SHP77 (cell line): Measurements from ENCODE around the gene SLC17A3.
A peak's percentile ranks its signal among the peaks of the same experiment; 100 is the strongest.

Experiments
- DNase-seq, 2 experiments: peaks; one replicate each; lab custom pipeline; 2025; lab: John Stamatoyannopoulos, UW

Gene SLC17A3

GRCh38 chr6:25889877-25890853, 16.1 kb upstream of the SLC17A3 start:
- peak; percentile 22 to 51 for DNase-seq

- no peak for DNase-seq
Measured at GRCh38 chr6:25888626-25889025, 14.6 kb upstream of the SLC17A3 start.

GRCh38 chr6:25886066-25886465, 12.0 kb upstream of the SLC17A3 start:
- DNase-seq = no peak

- DNase-seq = no peak
Measured at GRCh38 chr6:25883991-25884390, 9.9 kb upstream of the SLC17A3 start.

GRCh38 chr6:25883536-25883935, 9.5 kb upstream of the SLC17A3 start:
- no peak for DNase-seq

- no peak for DNase-seq
Measured at GRCh38 chr6:25882051-25882496, 8.0 kb upstream of the SLC17A3 start.

GRCh38 chr6:25880601-25881000, 6.6 kb upstream of the SLC17A3 start:
- DNase-seq = no peak

GRCh38 chr6:25878721-25879322, 4.8 kb upstream of the SLC17A3 start:
- DNase-seq = no peak

GRCh38 chr6:25875926-25876602, 2.0 kb upstream of the SLC17A3 start:
- DNase-seq = no peak

GRCh38 chr6:25875563-25875905, 1.5 kb upstream of the SLC17A3 start:
- no peak for DNase-seq

GRCh38 chr6:25874822-25875562, 949 bp upstream of the SLC17A3 start:
- no peak for DNase-seq

- no peak for DNase-seq
Measured at GRCh38 chr6:25872814-25873213, 1.2 kb downstream of the SLC17A3 start.

- DNase-seq = no peak
Measured at GRCh38 chr6:25869840-25870239, 4.2 kb downstream of the SLC17A3 start.

- DNase-seq = no peak
Measured at GRCh38 chr6:25868436-25869183, 5.4 kb downstream of the SLC17A3 start.

GRCh38 chr6:25866011-25866410, 8.0 kb downstream of the SLC17A3 start:
- DNase-seq = no peak

- no peak for DNase-seq
Measured at GRCh38 chr6:25863360-25863759, 10.7 kb downstream of the SLC17A3 start.

GRCh38 chr6:25862199-25862598, 11.8 kb downstream of the SLC17A3 start:
- no peak for DNase-seq

GRCh38 chr6:25852756-25853155, 21.3 kb downstream of the SLC17A3 start:
- DNase-seq = no peak

GRCh38 chr6:25851961-25852360, 22.1 kb downstream of the SLC17A3 start:
- no peak for DNase-seq

GRCh38 chr6:25844518-25844917, 29.5 kb downstream of the SLC17A3 start:
- DNase-seq = no peak

GRCh38 chr6:25842526-25842925, 31.5 kb downstream of the SLC17A3 start:
- no peak for DNase-seq
